Right atrium auricular region (tissue), 2 donors: Measurements from ENCODE around the gene SCP2. TPM values are rescaled to one million over a fixed set of nuclear protein-coding genes. Genes with fewer than 3 reads are reported as not detected.

ENCODE experiments used
- DNase-seq: peaks from one replicate; pipeline ENCODE4 v3.0.0-alpha.2; 2019; ENCODE audit warnings: low spot score
- H3K27ac ChIP-seq, 2 donors: fragments of 200-600 bp; sonication (generic); 1 replicate in 1 of 2; 2 replicates in 1 of 2; pipeline ENCODE4 v1.5.1; 2016 to 2019
- H3K27me3 ChIP-seq, 2 donors: fragments of 200-600 bp; sonication (generic); one replicate each; pipeline versions ENCODE4 v1.5.1 to v1.6.0; 2017 to 2019
- H3K36me3 ChIP-seq: fragments of 200-600 bp; sonication (generic); one replicate; pipeline ENCODE4 v1.5.1; 2016
- H3K4me1 ChIP-seq, 2 donors: fragments of 200-600 bp; sonication (generic); one replicate each; pipeline versions ENCODE4 v1.5.1 to v1.6.0; 2017 to 2019
- H3K4me3 ChIP-seq, 2 donors: fragments of 200-600 bp; sonication (generic); 1 replicate in 1 of 2; 2 replicates in 1 of 2; pipeline ENCODE4 v1.5.1; 2017 to 2019; ENCODE audit warnings: mild to moderate bottlenecking in 1 of 2, moderate library complexity in 1 of 2
- H3K9me3 ChIP-seq, 2 donors: fragments of 200-600 bp; sonication (generic); one replicate each; pipeline ENCODE4 v1.5.1; 2019
- total RNA-seq, 2 donors: library from RNA; depleted of rRNA; stranded (reverse); fragments of >200 nt; gene quantifications; one replicate each; pipeline ENCODE4 v1.1.0, GENCODE V29; 2016
- TF ChIP-seq, protein P1 (sequence below), 2 donors: fragments of 200-600 bp; sonication (generic); IDR thresholded peaks; one replicate each; pipeline ENCODE4 v1.5.1; 2019; ENCODE audit warnings: antibody characterized with exemption in 2 of 2

Gene SCP2
- total RNA-seq, 2 donors from 2014 or later = 67.1 to 163 TPM

DNA sequence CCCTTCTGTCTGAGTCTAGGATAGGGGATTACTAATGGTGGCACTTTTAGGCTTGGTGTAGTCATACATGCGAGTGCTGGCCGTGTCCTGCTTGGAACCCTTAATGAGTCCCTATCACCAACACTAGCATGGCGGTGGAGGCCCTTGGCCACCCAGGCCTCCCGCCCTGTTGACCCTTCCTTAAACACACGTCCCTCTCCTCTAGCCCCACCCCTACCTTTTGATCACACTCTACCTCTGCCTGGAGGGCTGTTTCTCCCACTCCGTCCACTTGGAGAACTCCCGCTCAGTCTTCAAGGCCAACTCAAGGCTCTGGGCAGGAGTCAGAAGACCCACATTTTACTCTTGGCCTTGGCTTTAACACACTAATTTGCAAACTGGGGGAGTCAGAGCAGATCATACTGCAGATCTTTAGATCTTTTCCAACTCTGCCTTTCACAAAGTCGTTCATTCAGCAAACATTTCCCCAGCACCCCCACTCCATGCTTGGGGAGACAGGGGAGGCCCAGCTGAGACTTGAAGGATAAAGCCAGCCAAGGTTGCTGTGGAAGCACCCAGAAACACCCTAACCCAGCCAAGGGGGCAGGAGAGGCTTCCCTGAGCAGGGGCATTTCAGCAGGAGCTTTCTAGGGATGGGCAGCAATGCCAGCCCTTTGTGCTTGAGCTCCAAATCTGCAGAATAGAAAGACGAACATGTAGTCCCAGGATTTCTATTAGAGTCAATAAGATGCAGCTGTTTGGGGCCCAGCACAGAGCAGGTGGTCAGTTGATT is 136.9 kb downstream of the SCP2 start:
- peak overlapping the region in 1 of 2 donors; percentile 68 for H3K4me3 ChIP-seq
- peak overlapping the region in 1 of 2 donors; percentile 69 for H3K27ac ChIP-seq
- H3K27me3 ChIP-seq = no peaks in the 10 kb centered on the region
- peaks cover 0 to 40% of the 10 kb centered on the region in 2 donors for H3K4me1 ChIP-seq
- H3K9me3 ChIP-seq = no peaks in the 10 kb centered on the region
- TF ChIP-seq, protein P1, sequence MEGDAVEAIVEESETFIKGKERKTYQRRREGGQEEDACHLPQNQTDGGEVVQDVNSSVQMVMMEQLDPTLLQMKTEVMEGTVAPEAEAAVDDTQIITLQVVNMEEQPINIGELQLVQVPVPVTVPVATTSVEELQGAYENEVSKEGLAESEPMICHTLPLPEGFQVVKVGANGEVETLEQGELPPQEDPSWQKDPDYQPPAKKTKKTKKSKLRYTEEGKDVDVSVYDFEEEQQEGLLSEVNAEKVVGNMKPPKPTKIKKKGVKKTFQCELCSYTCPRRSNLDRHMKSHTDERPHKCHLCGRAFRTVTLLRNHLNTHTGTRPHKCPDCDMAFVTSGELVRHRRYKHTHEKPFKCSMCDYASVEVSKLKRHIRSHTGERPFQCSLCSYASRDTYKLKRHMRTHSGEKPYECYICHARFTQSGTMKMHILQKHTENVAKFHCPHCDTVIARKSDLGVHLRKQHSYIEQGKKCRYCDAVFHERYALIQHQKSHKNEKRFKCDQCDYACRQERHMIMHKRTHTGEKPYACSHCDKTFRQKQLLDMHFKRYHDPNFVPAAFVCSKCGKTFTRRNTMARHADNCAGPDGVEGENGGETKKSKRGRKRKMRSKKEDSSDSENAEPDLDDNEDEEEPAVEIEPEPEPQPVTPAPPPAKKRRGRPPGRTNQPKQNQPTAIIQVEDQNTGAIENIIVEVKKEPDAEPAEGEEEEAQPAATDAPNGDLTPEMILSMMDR (IDR thresholded peaks at IDR 0.05) = no peak
- no peaks in the 10 kb centered on the region for H3K36me3 ChIP-seq
- DNase-seq = peak; percentile 50

DNA sequence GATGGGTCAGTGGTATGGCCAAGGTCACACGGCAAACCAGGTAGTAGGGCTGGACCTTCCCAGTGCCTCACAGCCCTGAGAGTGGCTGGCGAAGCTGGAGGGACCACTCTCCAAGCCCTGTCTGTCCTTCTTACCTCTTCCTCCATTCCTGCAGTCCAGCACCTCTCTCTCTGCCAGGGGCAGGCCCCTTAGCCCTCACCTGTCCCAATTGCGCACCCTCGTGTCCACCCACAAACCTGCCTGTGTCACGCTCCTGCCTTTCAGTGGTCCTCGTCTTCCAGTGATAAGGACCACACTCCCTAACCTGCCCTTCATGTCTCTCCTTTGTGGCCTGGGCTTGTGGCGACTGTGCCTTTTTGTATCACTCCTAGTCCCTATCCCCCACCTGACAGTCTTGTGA is 138.3 kb downstream of the SCP2 start:
- DNase-seq = peak; percentile 55
- TF ChIP-seq, protein P1 (IDR thresholded peaks at IDR 0.05) = no peak
- H3K27ac ChIP-seq = no peak overlapping the region

DNA sequence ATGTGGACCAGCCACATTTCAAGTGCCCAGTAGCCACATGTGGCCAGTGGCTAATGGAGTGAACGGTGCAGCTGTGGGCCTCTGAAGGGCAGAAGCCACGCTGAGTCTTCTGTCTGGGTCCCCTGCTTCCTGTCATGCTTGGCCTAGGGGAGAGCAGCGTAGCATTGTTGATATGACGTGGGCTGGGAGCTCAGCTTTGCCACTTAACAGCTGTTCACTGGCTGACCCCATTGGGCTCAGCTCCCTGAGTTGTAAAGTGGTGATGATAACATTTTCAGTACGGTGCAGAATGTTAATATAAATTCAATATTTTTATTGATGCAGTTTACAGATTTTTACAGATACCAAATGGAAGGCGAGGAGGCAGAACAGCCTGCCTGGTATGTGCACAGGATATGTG is 139.4 kb downstream of the SCP2 start:
- Histone ChIP-seq H3K9me3 (no peaks in the 10 kb centered on the region), H3K36me3 (no peaks in the 10 kb centered on the region), H3K4me1 (peaks cover 0 to 27% of the 10 kb centered on the region in 2 donors), H3K27me3 (no peaks in the 10 kb centered on the region), H3K27ac (peak overlapping the region in 1 of 2 donors; percentile 45), H3K4me3 (no peak overlapping the region)
- peak; percentile 59 for DNase-seq
- TF ChIP-seq, protein P1 (IDR thresholded peaks at IDR 0.05) = no peak

More for the DNA sequence above, 138.3 kb downstream of the SCP2 start:
- Histone ChIP-seq H3K36me3 (no peaks in the 10 kb centered on the region), H3K27me3 (no peaks in the 10 kb centered on the region), H3K4me3 (no peak overlapping the region), H3K4me1 (peaks cover 0 to 35% of the 10 kb centered on the region in 2 donors), H3K9me3 (no peaks in the 10 kb centered on the region)

DNA sequence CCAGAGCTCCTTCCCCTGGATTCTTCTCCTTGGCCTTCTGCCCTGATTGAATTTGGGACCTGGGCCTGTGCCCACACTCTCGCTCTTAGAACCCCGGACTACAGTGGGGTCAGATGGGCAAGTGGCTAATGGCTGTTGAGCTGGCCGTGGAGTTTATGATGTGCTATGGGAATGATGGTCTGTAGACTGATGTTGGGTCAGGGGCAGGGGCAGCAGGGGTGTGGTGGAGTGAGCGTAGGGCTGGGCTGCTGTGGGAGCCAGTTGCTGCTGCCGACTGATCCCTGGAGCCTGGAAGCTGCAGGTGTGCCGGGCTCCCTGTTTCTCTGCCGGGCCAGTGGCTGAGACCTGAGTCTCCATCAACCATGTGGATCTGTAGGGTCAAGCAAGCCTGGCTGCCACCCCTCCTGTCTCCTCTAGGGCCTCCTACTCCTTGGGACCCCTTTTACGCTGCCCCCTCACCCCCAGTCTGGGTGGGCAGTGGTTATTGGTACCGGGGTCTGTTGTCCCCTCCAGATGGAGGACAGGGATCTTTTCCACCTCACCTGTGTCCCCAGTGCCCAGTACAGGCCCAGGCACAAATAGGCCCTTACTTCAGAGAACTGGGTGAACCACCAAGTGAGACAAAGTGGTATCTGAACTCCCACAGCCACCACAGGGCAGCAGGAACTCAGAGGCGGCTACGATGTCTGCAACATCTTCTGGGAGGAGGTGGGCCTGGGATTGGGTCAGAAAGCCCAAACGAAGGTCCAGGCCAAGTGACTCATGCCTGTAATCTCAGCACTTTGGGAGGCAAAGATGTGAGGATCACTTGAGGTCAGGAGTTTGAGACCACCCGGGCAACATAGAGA is 140.0 kb downstream of the SCP2 start:
- peak; percentile 59 for DNase-seq
- H3K4me3 ChIP-seq = no peak overlapping the region
- H3K27me3 ChIP-seq = no peaks in the 10 kb centered on the region
- peaks cover 0 to 23% of the 10 kb centered on the region in 2 donors for H3K4me1 ChIP-seq
- no peaks in the 10 kb centered on the region for H3K9me3 ChIP-seq
- peak overlapping the region; percentile 39 to 45 for H3K27ac ChIP-seq
- no peaks in the 10 kb centered on the region for H3K36me3 ChIP-seq
- TF ChIP-seq, protein P1 (IDR thresholded peaks at IDR 0.05) = no peak

DNA sequence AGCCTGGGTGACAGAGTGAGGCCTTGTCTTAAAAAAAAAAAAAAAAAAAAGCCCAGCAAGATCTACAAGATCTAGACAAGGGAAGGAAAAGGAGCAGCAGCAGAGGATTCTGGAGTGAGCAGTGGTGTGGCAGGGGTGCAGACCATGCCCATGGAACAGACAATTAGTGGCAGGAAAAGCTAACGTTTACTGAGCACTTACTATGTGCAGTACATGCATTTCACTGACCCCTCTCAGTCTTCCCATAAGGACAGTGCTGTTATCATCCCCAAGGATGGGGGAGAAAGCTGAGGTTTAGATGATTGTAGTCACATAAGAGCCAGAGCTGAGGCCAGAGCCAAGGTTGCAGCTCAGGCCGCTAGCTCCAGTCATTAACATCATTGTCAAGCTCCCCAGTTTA is 140.8 kb downstream of the SCP2 start:
- Histone ChIP-seq H3K9me3 (no peaks in the 10 kb centered on the region), H3K4me3 (no peak overlapping the region), H3K27ac (no peak overlapping the region), H3K4me1 (peaks cover 0 to 15% of the 10 kb centered on the region in 2 donors), H3K36me3 (no peaks in the 10 kb centered on the region), H3K27me3 (no peaks in the 10 kb centered on the region)
- TF ChIP-seq, protein P1 (IDR thresholded peaks at IDR 0.05) = no peak
- no peak for DNase-seq
